IMR-90 (cell line): ENCODE results near the gene DSCAML1. TPM values are rescaled to one million over a fixed set of nuclear protein-coding genes. Genes with fewer than 3 reads are reported as not detected.

Source experiments
- ATAC-seq: fragments of 200-7000 bp; cut with Tn5 transposase; 2 replicates; pipeline ENCODE4 v1.9.1; 2020; ENCODE audit warnings: low read depth, mild to moderate bottlenecking, moderate library complexity
- BruUV-seq: library from RNA; stranded (reverse); fragments of 400-500 nt; replicated peaks from 2 replicates; lab custom pipeline; 2021; lab: Mats Ljungman, UMichigan
- CTCF ChIA-PET: fragments of 300-600 bp; formaldehyde crosslinking; extraction: SDS; loops from one replicate; lab custom pipeline; 2021; ENCODE audit warnings: antibody characterized with exemption; lab: Yijun Ruan, JAX
- POLR2A ChIA-PET: fragments of 300-600 bp; sonication (Branson Sonifier 250); formaldehyde crosslinking; loops from one replicate; lab custom pipeline; 2022; ENCODE audit warnings: antibody characterized with exemption; ENCODE audit not compliant: unreplicated experiment; lab: Charles Lee
- DNase-seq: peaks from one replicate; pipeline ENCODE4 v3.0.0; 2013
- H2AFZ ChIP-seq: replicated peaks from 2 replicates; pipeline ENCODE3; 2013; ENCODE audit warnings: low read length, mild to moderate bottlenecking; ENCODE audit not compliant: poor library complexity
- H2AK5ac ChIP-seq: 2 replicates; pipeline ENCODE4 v1.6.1; 2013; ENCODE audit warnings: low read depth, low read length, inconsistent platforms
- H2AK9ac ChIP-seq: replicated peaks from 2 replicates; pipeline ENCODE3; 2013; ENCODE audit warnings: mild to moderate bottlenecking, low read depth, low read length, moderate library complexity; ENCODE audit not compliant: poor library complexity
- H2BK120ac ChIP-seq: 2 replicates; pipeline ENCODE4 v1.6.1; 2013; ENCODE audit warnings: low read depth, low read length, inconsistent platforms
- H2BK15ac ChIP-seq: 3 replicates; pipeline ENCODE4 v1.6.1; 2013; ENCODE audit warnings: low read depth, low read length, inconsistent platforms
- H2BK20ac ChIP-seq: 2 replicates; pipeline ENCODE4 v1.6.1; 2013; ENCODE audit warnings: low read depth, mild to moderate bottlenecking, inconsistent platforms, low read length, moderate library complexity
- H2BK5ac ChIP-seq: 2 replicates; pipeline ENCODE4 v1.6.1; 2013; ENCODE audit warnings: mild to moderate bottlenecking, low read depth, low read length, inconsistent platforms; ENCODE audit not compliant: poor library complexity, severe bottlenecking
- H3K14ac ChIP-seq: replicated peaks from 2 replicates; pipeline ENCODE4 v1.6.1; 2013; ENCODE audit warnings: low read depth, low read length, inconsistent platforms
- H3K18ac ChIP-seq: 2 replicates; pipeline ENCODE4 v1.6.1; 2013; ENCODE audit warnings: low read depth, low read length, control low read depth
- H3K23ac ChIP-seq: 2 replicates; pipeline ENCODE4 v1.6.1; 2013; ENCODE audit warnings: low read depth, low read length, inconsistent platforms
- H3K27ac ChIP-seq: 2 replicates; pipeline ENCODE4 v1.5.1; 2013; ENCODE audit warnings: mild to moderate bottlenecking, control low read depth, low read length; ENCODE audit not compliant: insufficient read depth
- H3K27me3 ChIP-seq: 2 replicates; pipeline ENCODE4 v1.6.1; 2013; ENCODE audit warnings: low read length; ENCODE audit not compliant: control insufficient read depth, insufficient read depth
- H3K36me3 ChIP-seq: 2 replicates; pipeline ENCODE4 v1.6.1; 2013; ENCODE audit warnings: low read length, mixed read lengths; ENCODE audit not compliant: control insufficient read depth, insufficient read depth
- H3K4ac ChIP-seq: 2 replicates; pipeline ENCODE4 v1.6.1; 2013; ENCODE audit warnings: low read depth, low read length, inconsistent platforms
- H3K4me1 ChIP-seq: 2 replicates; pipeline ENCODE4 v1.6.1; 2013; ENCODE audit warnings: low read length, mixed read lengths; ENCODE audit not compliant: control insufficient read depth, insufficient read depth
- H3K4me2 ChIP-seq: 2 replicates; pipeline ENCODE4 v1.6.1; 2013; ENCODE audit warnings: low read depth, mild to moderate bottlenecking, control low read depth, low read length, moderate library complexity
- H3K4me3 ChIP-seq: 2 replicates; pipeline ENCODE4 v1.5.1; 2013; ENCODE audit warnings: low read depth, mild to moderate bottlenecking, control low read depth, low read length, moderate library complexity; ENCODE audit not compliant: insufficient read depth
- H3K56ac ChIP-seq: 2 replicates; pipeline ENCODE4 v1.6.1; 2013; ENCODE audit warnings: low read length, inconsistent platforms; ENCODE audit not compliant: insufficient read depth; ENCODE audit errors: extremely low read depth
- H3K79me1 ChIP-seq, 2 experiments: 2 replicates each; pipeline ENCODE4 v1.6.1; 2013; ENCODE audit warnings: low read length in 2 of 2, inconsistent platforms in 1 of 2, low read depth in 1 of 2
- H3K9ac ChIP-seq: 2 replicates; pipeline ENCODE4 v1.6.1; 2013; ENCODE audit warnings: low read depth, low read length, control low read depth
- H3K9me1 ChIP-seq: 2 replicates; pipeline ENCODE4 v1.6.1; 2013; ENCODE audit warnings: low read length, inconsistent platforms; ENCODE audit not compliant: insufficient read depth
- H3K9me3 ChIP-seq: 2 replicates; pipeline ENCODE4 v1.6.1; 2013; ENCODE audit warnings: low read length; ENCODE audit not compliant: control insufficient read depth, insufficient read depth
- H4K20me1 ChIP-seq: 2 replicates; pipeline ENCODE4 v1.6.1; 2013; ENCODE audit warnings: low read length, inconsistent platforms; ENCODE audit not compliant: insufficient read depth
- H4K5ac ChIP-seq: 2 replicates; pipeline ENCODE4 v1.6.1; 2013; ENCODE audit warnings: mild to moderate bottlenecking, low read depth, low read length, control low read depth
- H4K8ac ChIP-seq, 2 experiments: 2 replicates each; pipeline ENCODE4 v1.6.1; 2013; ENCODE audit warnings: low read depth in 2 of 2, low read length in 2 of 2, control low read depth in 1 of 2, inconsistent platforms in 1 of 2
- H4K91ac ChIP-seq: 2 replicates; pipeline ENCODE4 v1.6.1; 2013; ENCODE audit warnings: low read depth, low read length, inconsistent platforms; ENCODE audit not compliant: insufficient read depth
- BHLHE40 ChIP-seq: fragments of 150-350 bp; IDR thresholded peaks from 2 replicates; pipeline ENCODE4 v1.6.1; 2016; ENCODE audit warnings: mild to moderate bottlenecking, low read depth, low read length
- CEBPB ChIP-seq: IDR thresholded peaks from 2 replicates; pipeline ENCODE4 v1.6.1; 2012; ENCODE audit warnings: low read depth, low read length, improper control_type of control experiment
- CHD1 ChIP-seq: IDR thresholded peaks from 2 replicates; pipeline ENCODE4 v1.6.1; 2012; ENCODE audit warnings: low read depth, low read length, improper control_type of control experiment
- ELK1 ChIP-seq: fragments of 150-350 bp; IDR thresholded peaks from 2 replicates; pipeline ENCODE4 v1.6.1; 2016; ENCODE audit warnings: low read depth, mild to moderate bottlenecking, low read length, moderate library complexity, borderline replicate concordance
- FOS ChIP-seq: fragments of 150-350 bp; IDR thresholded peaks from 2 replicates; pipeline ENCODE4 v1.6.1; 2016; ENCODE audit warnings: low read depth, low read length
- MAFK ChIP-seq: IDR thresholded peaks from 2 replicates; pipeline ENCODE4 v1.6.1; 2012; ENCODE audit warnings: low read depth, low read length, improper control_type of control experiment
- MAZ ChIP-seq: IDR thresholded peaks from 2 replicates; pipeline ENCODE4 v1.6.1; 2012; ENCODE audit warnings: low read depth, mild to moderate bottlenecking, low read length, improper control_type of control experiment, moderate library complexity, borderline replicate concordance
- MXI1 ChIP-seq: IDR thresholded peaks from 2 replicates; pipeline ENCODE4 v1.6.1; 2012; ENCODE audit warnings: low read depth, mild to moderate bottlenecking, low read length, moderate library complexity, borderline replicate concordance
- NFE2L2 ChIP-seq: fragments of 150-350 bp; IDR thresholded peaks from 2 replicates; pipeline ENCODE4 v1.6.1; 2016; ENCODE audit warnings: low read depth, mild to moderate bottlenecking, low read length
- POLR2A ChIP-seq: IDR thresholded peaks from 2 replicates; pipeline ENCODE4 v1.6.1; 2012; ENCODE audit warnings: mild to moderate bottlenecking, low read depth, low read length
- RAD21 ChIP-seq: IDR thresholded peaks from 2 replicates; pipeline ENCODE4 v1.6.1; 2012; ENCODE audit warnings: low read length, improper control_type of control experiment
- RFX5 ChIP-seq: IDR thresholded peaks from 2 replicates; pipeline ENCODE4 v1.8.0; 2012; ENCODE audit warnings: low read depth, mild to moderate bottlenecking, low read length, moderate library complexity
- SMC3 ChIP-seq: fragments of 150-350 bp; IDR thresholded peaks from 2 replicates; pipeline ENCODE4 v1.6.1; 2016; ENCODE audit warnings: low read depth, mild to moderate bottlenecking, antibody characterized with exemption, low read length, moderate library complexity
- USF2 ChIP-seq: fragments of 150-350 bp; IDR thresholded peaks from 2 replicates; pipeline ENCODE4 v1.6.1; 2017; ENCODE audit warnings: mild to moderate bottlenecking, antibody characterized with exemption, low read length, low read depth
- WGBS, 2 experiments: methylation state at CpG; one replicate each; pipeline versions ENCODE4 v1.1.5 to v1.1.7; 2013; ENCODE audit warnings: missing lambda C conversion rate in 2 of 2; ENCODE audit not compliant: insufficient read length in 1 of 2; ENCODE audit errors: extremely low coverage in 2 of 2; 5-methylcytosine and 5-hydroxymethylcytosine counted together
- dilution Hi-C: fragments of 300-500 bp; cut with HindIII; formaldehyde crosslinking; loops from one replicate; pipeline ENCODE4 v1.14.3; 2018; ENCODE audit warnings: low sequenced_read_pairs; ENCODE audit not compliant: unreplicated experiment
- in situ Hi-C: fragments of 300-500 bp; cut with MboI; formaldehyde crosslinking; loops from 3 replicates; pipeline ENCODE4 v1.14.3; 2019; ENCODE audit warnings: low sequenced_read_pairs, inconsistent platforms, mixed read lengths
- intact Hi-C: fragments of 100-400 bp; cut with micrococcal nuclease; formaldehyde crosslinking; loops from 2 replicates; pipeline ENCODE4 v1.10.0; 2022
- polyA plus RNA-seq, 3 experiments: library from polyadenylated mRNA; depleted of rRNA; stranded (reverse); fragments of >200 nt; gene quantifications; 2 replicates each; pipeline ENCODE4 v1.2.3, GENCODE V29; 2012; ENCODE audit warnings: low replicate concordance in 1 of 3
- total RNA-seq: library from RNA; depleted of rRNA; stranded (reverse); fragments of >200 nt; gene quantifications from 2 replicates; pipeline ENCODE4 v1.2.3, GENCODE V29; 2012
- TF ChIP-seq, protein P1 (sequence below): conservative IDR thresholded peaks from 2 replicates; pipeline ENCODE4 v1.5.1; 2012; ENCODE audit warnings: mild to moderate bottlenecking, low read depth, low read length, improper control_type of control experiment

DSCAML1 gene
- total and polyA plus RNA-seq, 2 of the 4 experiments (the other 2 are of a cell fraction) = not detected

DNA sequence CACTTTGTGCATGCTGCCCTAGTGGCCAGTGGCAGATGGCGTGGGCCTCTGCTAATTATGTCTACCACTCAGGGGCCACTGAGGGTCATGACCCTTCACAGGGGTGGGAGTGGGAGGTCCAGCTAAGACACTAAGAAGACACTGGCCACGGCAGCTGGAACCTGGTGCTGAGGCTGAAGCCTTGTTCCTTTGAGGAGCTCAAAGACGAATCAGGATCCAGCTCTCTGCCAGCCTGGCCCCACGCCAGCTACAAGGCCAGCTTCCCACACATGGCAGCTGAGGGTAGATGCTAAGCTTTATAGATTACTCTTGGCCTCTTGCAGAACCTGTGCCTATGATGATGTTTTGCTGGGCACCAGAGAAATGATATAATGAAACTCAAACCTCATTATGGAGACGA, 226.3 kb downstream of the DSCAML1 start:
- CTCF ChIA-PET = no interaction called here

More for the DNA sequence above, 226.3 kb downstream of the DSCAML1 start:
- H3K9me1 ChIP-seq = no peaks in the 10 kb centered on the region
- POLR2A ChIA-PET = no interaction called here
- DNase-seq = no peak
- H2BK120ac ChIP-seq = no peak overlapping the region
- in situ Hi-C loops (no loop called here), dilution Hi-C loops (no loop called here), intact Hi-C loops (no loop called here)
- H2AFZ ChIP-seq = no peak overlapping the region
- H3K27ac ChIP-seq = no peak overlapping the region
- no peaks in the 10 kb centered on the region for H3K9me3 ChIP-seq
- H4K8ac ChIP-seq = no peak overlapping the region
- H3K18ac ChIP-seq = no peak overlapping the region
- H2BK5ac ChIP-seq = no peak overlapping the region
- ATAC-seq = no peak
- H4K20me1 ChIP-seq = no peaks in the 10 kb centered on the region
- no peak overlapping the region for H2AK5ac ChIP-seq
- H4K5ac ChIP-seq = no peak overlapping the region
- H2BK20ac ChIP-seq = no peak overlapping the region
- no peak overlapping the region for H3K4ac ChIP-seq
- H3K36me3 ChIP-seq = no peaks in the 10 kb centered on the region
- no peaks in the 10 kb centered on the region for H3K4me1 ChIP-seq
- H4K91ac ChIP-seq = no peak overlapping the region
- no peak overlapping the region for H2BK15ac ChIP-seq
- no peak overlapping the region for H3K4me3 ChIP-seq
- no CpG with 5 or more reads among the region's 5 CpGs for WGBS, 2 experiments
- H3K14ac ChIP-seq = no peak overlapping the region
- no peak overlapping the region for H3K9ac ChIP-seq
- H3K27me3 ChIP-seq = peaks cover 6% of the 10 kb centered on the region
- H3K56ac ChIP-seq = no peak overlapping the region
- H3K4me2 ChIP-seq = no peak overlapping the region
- H2AK9ac ChIP-seq = no peak overlapping the region
- TF ChIP-seq RFX5 = no peak
- TF ChIP-seq MAZ = no peak
- no peak for TF ChIP-seq BHLHE40
- TF ChIP-seq CHD1 = no peak
- TF ChIP-seq NFE2L2 = no peak
- no peak for TF ChIP-seq ELK1
- no peak for TF ChIP-seq MAFK
- TF ChIP-seq SMC3 = no peak
- TF ChIP-seq, protein P1, sequence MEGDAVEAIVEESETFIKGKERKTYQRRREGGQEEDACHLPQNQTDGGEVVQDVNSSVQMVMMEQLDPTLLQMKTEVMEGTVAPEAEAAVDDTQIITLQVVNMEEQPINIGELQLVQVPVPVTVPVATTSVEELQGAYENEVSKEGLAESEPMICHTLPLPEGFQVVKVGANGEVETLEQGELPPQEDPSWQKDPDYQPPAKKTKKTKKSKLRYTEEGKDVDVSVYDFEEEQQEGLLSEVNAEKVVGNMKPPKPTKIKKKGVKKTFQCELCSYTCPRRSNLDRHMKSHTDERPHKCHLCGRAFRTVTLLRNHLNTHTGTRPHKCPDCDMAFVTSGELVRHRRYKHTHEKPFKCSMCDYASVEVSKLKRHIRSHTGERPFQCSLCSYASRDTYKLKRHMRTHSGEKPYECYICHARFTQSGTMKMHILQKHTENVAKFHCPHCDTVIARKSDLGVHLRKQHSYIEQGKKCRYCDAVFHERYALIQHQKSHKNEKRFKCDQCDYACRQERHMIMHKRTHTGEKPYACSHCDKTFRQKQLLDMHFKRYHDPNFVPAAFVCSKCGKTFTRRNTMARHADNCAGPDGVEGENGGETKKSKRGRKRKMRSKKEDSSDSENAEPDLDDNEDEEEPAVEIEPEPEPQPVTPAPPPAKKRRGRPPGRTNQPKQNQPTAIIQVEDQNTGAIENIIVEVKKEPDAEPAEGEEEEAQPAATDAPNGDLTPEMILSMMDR = no peak
- TF ChIP-seq FOS = no peak
- TF ChIP-seq POLR2A = no peak
- no peak for TF ChIP-seq MXI1
- no peak for TF ChIP-seq USF2
- TF ChIP-seq CEBPB = no peak
- TF ChIP-seq RAD21 = no peak
- H3K79me1 ChIP-seq = no peaks in the 10 kb centered on the region
- BruUV-seq = no TSS peak
- H3K23ac ChIP-seq = no peak overlapping the region
